T-helper 9 cell (primary cell): ENCODE measurements around the gene ADRB1.

Experiments
- DNase-seq: peaks from one replicate; pipeline ENCODE4 v3.0.0-alpha.2; 2020

Gene ADRB1

DNA sequence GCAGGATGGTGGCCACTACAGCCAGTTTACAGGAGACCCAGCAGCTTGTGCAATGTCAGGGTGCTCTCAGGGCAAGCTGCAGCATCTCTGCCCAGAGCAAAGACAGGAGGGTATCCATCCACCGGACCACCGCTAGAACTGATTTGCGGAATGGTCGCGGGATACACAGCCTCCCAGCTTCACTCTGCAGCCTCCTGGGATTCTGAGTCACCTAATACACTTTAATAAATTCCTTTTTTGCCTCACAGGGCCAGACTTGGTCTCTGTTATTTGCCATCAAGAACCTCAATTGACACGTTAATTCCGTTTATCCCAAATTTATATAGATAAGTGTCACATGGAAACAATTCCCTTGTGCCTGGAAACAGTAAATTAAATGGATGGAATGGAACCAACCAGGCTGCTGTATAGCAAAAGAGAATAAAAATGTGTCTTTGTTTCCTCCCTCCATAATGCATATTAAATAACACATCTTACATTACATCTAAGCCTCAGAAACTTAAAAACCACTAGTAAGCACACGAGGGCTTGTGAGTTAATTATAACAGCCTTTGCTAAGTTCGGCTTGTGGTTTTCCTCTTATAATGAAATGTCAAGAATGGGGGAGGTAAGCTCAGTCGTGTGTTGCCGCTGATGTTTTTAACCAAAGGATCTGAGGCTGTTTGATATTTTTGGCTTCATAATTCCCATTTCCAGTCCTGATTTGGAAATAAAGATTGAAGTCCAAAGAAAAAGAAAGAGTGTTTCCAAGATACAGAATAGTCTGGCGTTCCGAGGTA lies 52.1 kb downstream of the ADRB1 start:
- DNase-seq, result no peak
